ENCODE measurements around the gene ZDHHC11B.

- TF ChIP-seq CTCF (optimal IDR thresholded peaks at IDR 0.05 in 1 of 3, IDR thresholded peaks at IDR 0.05 in 1 of 3, conservative IDR thresholded peaks at IDR 0.05 in 1 of 3; ENCODE audit: extremely low read depth in 1 of 3, insufficient read depth in 2 of 3, low read length in 3 of 3) (no peak), EZH2 (IDR thresholded peaks at IDR 0.05; ENCODE audit: low read length) (no peak)
Observed at GRCh38 chr5:756171-756570, 28.4 kb downstream of the ZDHHC11B start.

Data from keratinocyte (primary cell).